ENCODE results near the gene EPS8L2. TPM values are rescaled to one million over a fixed set of nuclear protein-coding genes. Genes with fewer than 3 reads are reported as not detected.
A peak's percentile ranks its signal among the peaks of the same experiment; 100 is the strongest.
"Not testable (repeated sequence)": the region's sequence is repeated elsewhere in the genome, so short reads cannot be mapped to it uniquely, and the experiment has no call there.

EPS8L2 gene
- polyA plus RNA-seq, 3 donors: 0.55 TPM; not detected in 2

DNA sequence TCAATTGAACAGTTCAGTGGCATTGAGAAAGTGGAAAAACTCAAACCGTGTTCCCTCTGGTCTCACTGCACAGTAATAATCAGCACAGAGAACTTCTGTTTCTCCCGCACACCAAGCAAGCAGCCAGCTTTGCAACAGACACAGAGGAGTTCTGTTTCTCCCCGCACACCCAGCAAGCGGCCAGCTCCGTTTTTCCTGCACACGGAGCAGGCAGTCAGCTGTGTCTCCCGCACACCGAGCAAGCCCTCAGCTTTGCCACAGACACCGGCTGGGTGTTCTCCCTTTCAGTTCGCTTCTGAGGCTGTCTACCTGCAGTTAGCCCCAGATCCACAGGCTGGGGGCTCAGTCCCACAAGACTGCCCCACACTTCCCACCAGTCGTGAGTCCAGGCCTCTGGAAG, 31.3 kb downstream of the EPS8L2 start:
- H3K4me1 Mint-ChIP-seq: peaks cover 19% of the 10 kb centered on the region
- H3K9me3 Mint-ChIP-seq: peaks cover 0 to 8% (median 0%) of the 10 kb centered on the region in 7 donors
- DNase-seq: no peak
- H3K36me3 Mint-ChIP-seq: peaks cover 0 to 2% of the 10 kb centered on the region in 2 donors
- Histone ChIP-seq H3K27me3 (ENCODE audit: control insufficient read depth in 2 of 2, insufficient read depth in 2 of 2, low read length in 2 of 2) (peaks cover 0 to 4% of the 10 kb centered on the region in 2 donors), H3K27ac (ENCODE audit: low read depth in 1 of 2, low read length in 2 of 2) (no peak overlapping the region), H2AFZ (ENCODE audit: insufficient read depth, low read depth, low read length, poor library complexity, severe bottlenecking) (peak overlapping the region; percentile 66), H3K4me3 (replicated peaks in 1 of 3; ENCODE audit: low read depth in 2 of 3, low read length in 3 of 3) (peak overlapping the region in 1 of 3 experiments; percentile 53), H3K79me2 (ENCODE audit: insufficient read depth, low read length) (no peaks in the 10 kb centered on the region), H3K9ac (ENCODE audit: insufficient read depth, low read length, poor library complexity, severe bottlenecking) (peak overlapping the region; percentile 28), H4K20me1 (ENCODE audit: insufficient read depth, low read length) (no peaks in the 10 kb centered on the region), H3K9me3 (replicated peaks in 1 of 2; ENCODE audit: control insufficient read depth in 1 of 2, insufficient read depth in 1 of 2, low read length in 2 of 2) (no peaks in the 10 kb centered on the region), H3K4me1 (ENCODE audit: control insufficient read depth in 1 of 2, insufficient read depth in 2 of 2, low read length in 2 of 2) (peaks cover 13 to 16% of the 10 kb centered on the region in 2 donors), H3K36me3 (replicated peaks in 1 of 2; ENCODE audit: control insufficient read depth in 1 of 2, insufficient read depth in 2 of 2, low read length in 2 of 2) (no peaks in the 10 kb centered on the region), H3K4me2 (replicated peaks; ENCODE audit: extremely low read depth, low read length, poor library complexity, severe bottlenecking) (peak overlapping the region; percentile 47)
- WGBS (ENCODE audit: insufficient coverage): 1% methylated on average over 11 of the region's 11 CpGs
- peaks cover 18 to 26% (median 26%) of the 10 kb centered on the region in 3 donors for H3K27me3 Mint-ChIP-seq (ENCODE audit: low read depth in 3 of 3)
- peak overlapping the region in 1 of 7 donors; percentile 42 for H3K27ac Mint-ChIP-seq
- H3K4me3 Mint-ChIP-seq: peak overlapping the region; percentile 62 to 85
- TF ChIP-seq, protein P1, sequence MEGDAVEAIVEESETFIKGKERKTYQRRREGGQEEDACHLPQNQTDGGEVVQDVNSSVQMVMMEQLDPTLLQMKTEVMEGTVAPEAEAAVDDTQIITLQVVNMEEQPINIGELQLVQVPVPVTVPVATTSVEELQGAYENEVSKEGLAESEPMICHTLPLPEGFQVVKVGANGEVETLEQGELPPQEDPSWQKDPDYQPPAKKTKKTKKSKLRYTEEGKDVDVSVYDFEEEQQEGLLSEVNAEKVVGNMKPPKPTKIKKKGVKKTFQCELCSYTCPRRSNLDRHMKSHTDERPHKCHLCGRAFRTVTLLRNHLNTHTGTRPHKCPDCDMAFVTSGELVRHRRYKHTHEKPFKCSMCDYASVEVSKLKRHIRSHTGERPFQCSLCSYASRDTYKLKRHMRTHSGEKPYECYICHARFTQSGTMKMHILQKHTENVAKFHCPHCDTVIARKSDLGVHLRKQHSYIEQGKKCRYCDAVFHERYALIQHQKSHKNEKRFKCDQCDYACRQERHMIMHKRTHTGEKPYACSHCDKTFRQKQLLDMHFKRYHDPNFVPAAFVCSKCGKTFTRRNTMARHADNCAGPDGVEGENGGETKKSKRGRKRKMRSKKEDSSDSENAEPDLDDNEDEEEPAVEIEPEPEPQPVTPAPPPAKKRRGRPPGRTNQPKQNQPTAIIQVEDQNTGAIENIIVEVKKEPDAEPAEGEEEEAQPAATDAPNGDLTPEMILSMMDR (IDR thresholded peaks at IDR 0.05): no peak
- intact Hi-C loops (cut with micrococcal nuclease): no loop called here

DNA sequence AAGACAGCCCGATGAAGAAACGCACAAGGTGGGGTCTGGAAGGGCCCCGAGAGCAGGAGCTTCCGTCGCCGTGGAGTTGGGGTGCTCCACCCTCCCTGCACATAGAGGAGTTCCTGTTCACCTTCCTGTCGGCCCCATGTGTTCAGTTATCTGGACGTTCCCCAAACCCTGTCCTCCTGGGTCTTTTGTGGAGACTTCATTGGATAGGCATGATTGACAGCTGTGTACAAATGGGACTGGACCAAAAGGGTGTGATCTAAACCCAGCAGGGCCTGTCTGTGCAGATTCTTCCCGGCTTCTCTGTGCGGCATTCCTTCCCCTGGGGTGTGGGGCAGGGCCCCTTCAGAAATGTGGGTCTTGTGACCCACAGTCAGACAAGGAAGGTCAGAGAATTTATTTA, 31.9 kb downstream of the EPS8L2 start:
- peak overlapping the region; percentile 62 to 85 for H3K4me3 Mint-ChIP-seq
- WGBS (ENCODE audit: insufficient coverage): 7% methylated on average over 9 of the region's 10 CpGs

More for the DNA sequence above, 31.9 kb downstream of the EPS8L2 start:
- H3K9me3 ChIP-seq (replicated peaks in 1 of 2; ENCODE audit: control insufficient read depth in 1 of 2, insufficient read depth in 1 of 2, low read length in 2 of 2); H3K27ac ChIP-seq (ENCODE audit: low read depth in 1 of 2, low read length in 2 of 2); H3K79me2 ChIP-seq (ENCODE audit: insufficient read depth, low read length); H3K27me3 ChIP-seq (ENCODE audit: control insufficient read depth in 2 of 2, insufficient read depth in 2 of 2, low read length in 2 of 2); H3K36me3 Mint-ChIP-seq; H3K9me3 Mint-ChIP-seq; H3K36me3 ChIP-seq (replicated peaks in 1 of 2; ENCODE audit: control insufficient read depth in 1 of 2, insufficient read depth in 2 of 2, low read length in 2 of 2); H4K20me1 ChIP-seq (ENCODE audit: insufficient read depth, low read length); intact Hi-C loops (cut with micrococcal nuclease): not testable (repeated sequence)
- peaks cover 13 to 16% of the 10 kb centered on the region in 2 donors for H3K4me1 ChIP-seq (ENCODE audit: control insufficient read depth in 1 of 2, insufficient read depth in 2 of 2, low read length in 2 of 2)
- peak in 1 of 3 donors; percentile 28 for DNase-seq
- H3K4me3 ChIP-seq (replicated peaks in 1 of 3; ENCODE audit: low read depth in 2 of 3, low read length in 3 of 3): peak overlapping the region in 1 of 3 experiments; percentile 53
- Mint-ChIP-seq H3K4me1 (peaks cover 19% of the 10 kb centered on the region), H3K27me3 (ENCODE audit: low read depth in 3 of 3) (peaks cover 17 to 26% (median 25%) of the 10 kb centered on the region in 3 donors), H3K27ac (peak overlapping the region in 1 of 7 donors; percentile 57)
- H2AFZ ChIP-seq (ENCODE audit: insufficient read depth, low read depth, low read length, poor library complexity, severe bottlenecking): peak overlapping the region; percentile 66
- peak overlapping the region; percentile 28 for H3K9ac ChIP-seq (ENCODE audit: insufficient read depth, low read length, poor library complexity, severe bottlenecking)
- H3K4me2 ChIP-seq (replicated peaks; ENCODE audit: extremely low read depth, low read length, poor library complexity, severe bottlenecking): peak overlapping the region; percentile 47
